Parathyroid adenoma (tissue), 2 donors: Measurements from ENCODE around the gene ACSL5.

ENCODE experiments used
- H2AFZ ChIP-seq: fragments of 300-600 bp; sonication (generic); one replicate; pipeline ENCODE4 v1.7.0; 2017; ENCODE audit warnings: antibody characterized with exemption, mild to moderate bottlenecking
- H3K27ac ChIP-seq: fragments of 300-600 bp; sonication (generic); one replicate; pipeline ENCODE4 v1.7.0; 2017
- H3K27me3 ChIP-seq: fragments of 300-600 bp; sonication (generic); one replicate; pipeline ENCODE4 v1.7.0; 2017; ENCODE audit warnings: low read length; ENCODE audit not compliant: control insufficient read depth, insufficient read depth
- H3K36me3 ChIP-seq: fragments of 300-600 bp; sonication (generic); one replicate; pipeline ENCODE4 v1.7.0; 2017; ENCODE audit warnings: low read length; ENCODE audit not compliant: control insufficient read depth, insufficient read depth
- H3K4me1 ChIP-seq: fragments of 300-600 bp; sonication (generic); one replicate; pipeline ENCODE4 v1.7.0; 2017; ENCODE audit warnings: control low read depth
- H3K4me2 ChIP-seq: fragments of 300-600 bp; sonication (generic); one replicate; pipeline ENCODE4 v1.7.0; 2017; ENCODE audit warnings: low read length
- H3K4me3 ChIP-seq: fragments of 300-600 bp; sonication (generic); one replicate; pipeline ENCODE4 v1.7.0; 2017; ENCODE audit warnings: low read depth, low read length
- H3K79me2 ChIP-seq: fragments of 300-600 bp; sonication (generic); one replicate; pipeline ENCODE4 v1.7.0; 2017; ENCODE audit warnings: control low read depth
- H3K9ac ChIP-seq: fragments of 300-600 bp; sonication (generic); one replicate; pipeline ENCODE4 v1.7.0; 2017; ENCODE audit warnings: mild to moderate bottlenecking
- H3K9me3 ChIP-seq: fragments of 300-600 bp; sonication (generic); one replicate; pipeline ENCODE4 v1.7.0; 2017; ENCODE audit warnings: low read length; ENCODE audit not compliant: control insufficient read depth
- CTCF ChIP-seq: fragments of 300-600 bp; sonication (generic); IDR thresholded peaks from one replicate; pipeline ENCODE4 v1.7.0; 2017; ENCODE audit warnings: antibody characterized with exemption, mild to moderate bottlenecking
- donor health status: primary hyperparathyroidism.

ACSL5 gene

GRCh38 chr10:112360308-112361270 is 13.3 kb upstream of the ACSL5 start:
- no peaks in the 10 kb centered on the region for H3K79me2 ChIP-seq
- H3K27ac ChIP-seq, result peak overlapping the region; percentile 55
- peak overlapping the region; percentile 38 for H2AFZ ChIP-seq
- H3K9me3 ChIP-seq, result no peaks in the 10 kb centered on the region
- H3K4me3 ChIP-seq, result no peak overlapping the region
- no peak for TF ChIP-seq CTCF
- H3K4me2 ChIP-seq, result no peak overlapping the region
- H3K9ac ChIP-seq, result no peak overlapping the region
- H3K27me3 ChIP-seq, result no peaks in the 10 kb centered on the region
- H3K4me1 ChIP-seq, result no peaks in the 10 kb centered on the region
- no peaks in the 10 kb centered on the region for H3K36me3 ChIP-seq

DNA sequence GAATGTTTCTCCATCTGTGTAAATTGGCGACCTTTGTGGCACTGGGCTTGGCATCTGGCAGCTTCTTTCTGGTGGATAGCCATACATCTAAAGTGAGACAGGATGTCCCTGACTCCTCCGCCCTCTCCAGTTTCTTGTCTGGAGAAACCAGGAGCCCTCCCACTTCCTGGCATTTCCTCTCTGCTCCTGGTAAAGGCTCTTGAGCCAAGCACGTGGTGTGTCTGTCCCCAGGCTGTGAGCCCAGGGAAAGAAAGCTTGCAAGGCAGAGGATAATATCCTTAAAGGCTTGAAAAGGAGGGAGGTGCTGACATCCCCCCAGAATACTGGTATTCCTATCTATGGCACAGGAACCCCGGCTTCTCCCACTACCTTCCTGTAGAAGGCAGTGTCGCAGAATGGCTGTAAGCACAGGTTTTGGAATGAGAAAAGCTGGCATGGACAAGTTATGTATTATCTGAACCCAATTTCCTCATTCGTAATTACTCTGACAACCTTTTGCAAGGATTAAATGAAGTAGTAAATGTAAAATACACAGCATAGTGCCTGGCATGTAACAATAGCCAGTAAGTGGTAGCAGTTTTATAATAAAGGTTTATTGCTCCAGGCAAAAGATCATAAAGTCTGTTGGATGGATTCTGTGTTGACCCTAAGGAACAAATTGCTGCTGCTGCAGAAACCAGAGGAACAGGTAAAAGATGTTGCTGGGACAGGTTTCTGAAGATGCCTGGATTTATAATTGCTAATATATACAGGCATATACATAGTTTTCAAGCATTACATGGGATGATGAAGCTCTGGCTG is 11.8 kb upstream of the ACSL5 start:
- H2AFZ ChIP-seq, result no peak overlapping the region
- H3K9me3 ChIP-seq, result no peaks in the 10 kb centered on the region
- no peaks in the 10 kb centered on the region for H3K36me3 ChIP-seq
- no peak for TF ChIP-seq CTCF
- no peaks in the 10 kb centered on the region for H3K4me1 ChIP-seq
- no peaks in the 10 kb centered on the region for H3K27me3 ChIP-seq
- no peaks in the 10 kb centered on the region for H3K79me2 ChIP-seq
- H3K9ac ChIP-seq, result no peak overlapping the region
- H3K4me2 ChIP-seq, result no peak overlapping the region
- no peak overlapping the region for H3K27ac ChIP-seq
- H3K4me3 ChIP-seq, result no peak overlapping the region

DNA sequence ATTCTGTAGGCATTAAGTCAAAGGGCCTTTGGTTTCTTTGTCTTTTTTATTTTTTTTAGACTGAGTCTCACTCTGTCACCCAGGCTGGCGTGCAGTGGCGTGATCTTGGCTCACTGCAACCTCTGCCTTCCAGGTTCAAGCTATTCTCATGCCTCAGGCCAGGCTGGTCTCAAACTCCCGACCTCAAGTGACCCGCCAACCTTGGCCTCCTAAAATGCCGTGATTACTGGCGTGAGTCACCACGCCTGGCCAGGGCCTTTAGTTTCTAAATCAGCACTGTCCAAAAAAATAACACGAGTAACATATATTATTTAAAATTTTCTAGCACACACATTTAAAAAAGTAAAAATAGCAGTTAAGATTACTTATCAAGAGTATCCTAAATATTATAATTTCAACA is 11.1 kb upstream of the ACSL5 start:
- no peak overlapping the region for H3K27ac ChIP-seq
- no peaks in the 10 kb centered on the region for H3K36me3 ChIP-seq
- TF ChIP-seq CTCF, result no peak
- H3K27me3 ChIP-seq, result no peaks in the 10 kb centered on the region
- H3K9ac ChIP-seq, result no peak overlapping the region
- no peak overlapping the region for H3K4me2 ChIP-seq
- no peak overlapping the region for H3K4me3 ChIP-seq
- H3K79me2 ChIP-seq, result no peaks in the 10 kb centered on the region
- no peaks in the 10 kb centered on the region for H3K9me3 ChIP-seq
- H2AFZ ChIP-seq, result no peak overlapping the region
- no peaks in the 10 kb centered on the region for H3K4me1 ChIP-seq

- H3K4me3 ChIP-seq, result no peak overlapping the region
- no peak overlapping the region for H3K27ac ChIP-seq
- no peak for TF ChIP-seq CTCF
- no peak overlapping the region for H3K4me2 ChIP-seq
- no peaks in the 10 kb centered on the region for H3K79me2 ChIP-seq
- H3K27me3 ChIP-seq, result no peaks in the 10 kb centered on the region
- H3K9ac ChIP-seq, result no peak overlapping the region
- no peaks in the 10 kb centered on the region for H3K4me1 ChIP-seq
- H3K36me3 ChIP-seq, result no peaks in the 10 kb centered on the region
- H2AFZ ChIP-seq, result no peak overlapping the region
- H3K9me3 ChIP-seq, result no peaks in the 10 kb centered on the region
Observed at GRCh38 chr10:112363696-112364688, 9.9 kb upstream of the ACSL5 start.
